GM19468 (cell line): Measurements from ENCODE around the gene DMD.

Source experiments
- ATAC-seq: cut with Tn5 transposase; IDR thresholded peaks from one replicate; pipeline ENCODE4 v1.9.1; 2021; ENCODE audit warnings: mild to moderate bottlenecking, moderate library complexity, moderate number of reproducible peaks; ENCODE audit not compliant: unreplicated experiment; ENCODE audit errors: extremely low read depth

DMD gene

DNA sequence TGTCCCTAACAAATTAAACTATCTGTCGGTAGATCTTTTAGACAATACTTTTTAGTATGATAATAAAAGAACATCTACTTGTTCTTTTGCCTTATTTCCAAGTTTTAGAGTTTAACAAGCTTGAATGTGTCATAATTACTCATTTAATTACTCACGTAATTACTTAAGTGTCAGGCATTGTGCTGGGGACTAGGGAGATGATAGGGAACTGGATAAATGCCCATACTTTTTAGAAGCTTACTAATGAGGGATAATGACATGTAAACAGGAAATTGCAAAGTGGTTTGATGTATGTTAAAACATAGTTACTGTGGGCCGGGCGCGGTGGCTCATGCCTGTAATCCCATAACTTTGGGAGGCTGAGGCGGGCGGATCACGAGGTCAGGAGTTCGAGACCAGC lies 158.3 kb downstream of the DMD start:
- no peak for ATAC-seq

DNA sequence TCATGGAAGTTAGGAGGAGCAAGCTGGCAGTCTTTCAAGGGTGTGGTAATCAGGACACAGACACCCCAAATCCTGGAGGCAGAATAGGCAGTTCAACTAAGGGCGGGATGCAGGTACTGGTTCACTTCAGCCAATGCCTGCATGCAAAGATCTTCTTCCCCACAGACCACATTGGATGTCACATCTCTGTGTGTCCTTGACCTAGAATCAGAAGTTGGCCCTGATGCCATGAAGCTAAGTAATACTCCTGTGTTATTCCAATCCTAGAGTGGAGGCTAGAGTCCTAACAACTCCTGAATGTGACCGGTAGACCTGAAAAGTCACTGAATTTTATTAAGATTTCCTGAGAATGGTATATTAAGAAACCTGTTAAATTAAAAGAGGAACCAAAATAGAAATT lies 165.5 kb downstream of the DMD start:
- no peak for ATAC-seq

DNA sequence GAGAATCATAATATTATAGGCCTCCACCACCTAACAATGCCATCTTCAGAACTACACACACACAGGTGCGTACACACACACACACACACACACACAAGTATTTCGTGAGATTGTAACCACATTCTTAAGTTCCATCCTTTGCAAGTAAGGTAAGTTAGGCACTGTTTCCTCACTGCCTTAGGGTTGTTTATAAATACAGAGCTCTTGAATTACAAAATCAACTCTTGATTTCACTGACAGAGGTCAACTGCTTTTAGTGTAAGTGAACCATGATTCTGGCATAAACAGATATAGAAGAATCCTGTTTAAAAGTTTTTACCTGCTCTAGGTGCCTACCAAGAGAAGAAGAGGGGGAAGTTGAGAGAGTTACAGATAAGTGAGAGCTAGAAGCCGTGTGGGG lies 166.1 kb downstream of the DMD start:
- ATAC-seq = no peak

- no peak for ATAC-seq
Measured at GRCh38 chrX:33041141-33041540, 170.2 kb downstream of the DMD start.

DNA sequence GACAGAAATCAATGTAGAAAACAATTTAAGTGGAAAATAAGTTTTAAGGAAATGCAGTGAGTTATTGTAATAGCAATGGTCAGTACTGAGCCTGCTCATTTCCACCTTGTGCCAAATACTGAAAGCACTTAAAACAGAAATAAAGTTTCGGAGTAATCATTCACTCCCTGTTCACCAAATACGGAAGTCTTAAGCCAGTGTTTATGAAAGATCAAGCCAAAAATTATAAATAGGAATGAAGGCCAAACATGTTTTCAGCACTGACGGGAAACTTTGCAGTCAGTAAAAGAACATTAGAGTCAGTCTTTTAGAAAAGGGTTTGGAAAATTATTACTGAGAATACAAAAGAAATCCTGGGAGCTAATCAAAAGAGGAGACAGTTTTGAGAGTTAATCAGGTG lies 178.6 kb downstream of the DMD start:
- ATAC-seq = no peak

- no peak for ATAC-seq
Measured at GRCh38 chrX:33014949-33015348, 196.4 kb downstream of the DMD start.

DNA sequence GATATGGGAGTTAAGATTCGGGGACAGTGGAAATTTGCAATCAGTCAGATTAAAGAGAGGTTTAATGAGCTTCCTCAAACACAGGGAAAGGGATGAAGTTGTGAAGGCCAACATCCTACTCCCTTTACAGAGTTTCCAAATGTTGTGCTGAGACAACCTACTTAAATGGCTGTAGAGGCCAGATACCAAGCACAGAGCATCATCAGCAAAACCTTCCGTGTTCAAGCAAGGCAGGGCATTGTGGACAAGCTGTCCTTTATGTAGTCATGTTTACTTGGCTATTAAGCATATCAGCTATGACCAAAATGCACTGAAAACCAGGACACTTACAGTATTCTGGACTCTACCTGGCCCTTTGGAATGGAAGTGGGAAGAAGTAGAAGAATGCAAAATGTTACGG lies 197.3 kb downstream of the DMD start:
- no peak for ATAC-seq

- no peak for ATAC-seq
Measured at GRCh38 chrX:33001107-33001506, 210.2 kb downstream of the DMD start.

DNA sequence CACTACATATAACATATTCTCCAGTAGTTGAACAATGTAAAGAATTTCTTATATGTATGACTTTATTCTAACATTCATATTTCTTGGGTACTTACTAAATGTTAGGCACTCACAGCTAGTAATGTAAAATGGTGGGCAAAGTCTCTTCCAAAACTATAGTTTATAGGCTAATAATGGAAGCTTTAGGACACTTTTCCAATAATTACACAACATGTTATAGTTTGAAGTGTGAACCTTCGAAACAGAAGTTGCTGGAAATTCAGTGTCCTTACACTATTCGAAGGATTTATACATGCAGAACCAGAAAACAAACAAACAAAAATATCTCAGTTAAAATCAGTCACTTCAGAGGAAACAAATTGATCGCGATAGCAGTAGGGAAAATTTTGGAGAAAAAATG lies 212.6 kb downstream of the DMD start:
- ATAC-seq = no peak

GRCh38 chrX:32995427-32995826 lies 215.9 kb downstream of the DMD start:
- ATAC-seq = no peak

DNA sequence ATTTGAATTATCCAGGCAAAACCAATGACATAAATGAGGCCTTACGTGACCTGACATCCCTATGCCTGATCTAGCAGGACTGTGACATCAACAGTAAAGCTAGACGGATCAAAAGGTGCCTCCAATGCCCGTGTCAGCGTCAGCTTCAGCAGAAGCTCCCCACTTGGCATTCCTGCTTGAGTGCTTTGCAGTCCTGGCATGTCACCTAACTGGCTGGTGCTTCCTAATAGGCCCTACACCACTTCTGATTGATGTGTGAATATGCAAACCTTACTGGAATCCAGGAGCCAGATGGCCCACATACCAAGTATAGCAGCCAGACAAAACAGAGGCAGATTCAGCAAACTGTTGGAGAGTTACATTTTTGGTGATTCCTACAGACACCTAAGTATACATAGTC lies 224.2 kb downstream of the DMD start:
- no peak for ATAC-seq

GRCh38 chrX:32985544-32985943 lies 225.8 kb downstream of the DMD start:
- no peak for ATAC-seq

GRCh38 chrX:32966821-32967355 lies 244.5 kb downstream of the DMD start:
- no peak for ATAC-seq

DNA sequence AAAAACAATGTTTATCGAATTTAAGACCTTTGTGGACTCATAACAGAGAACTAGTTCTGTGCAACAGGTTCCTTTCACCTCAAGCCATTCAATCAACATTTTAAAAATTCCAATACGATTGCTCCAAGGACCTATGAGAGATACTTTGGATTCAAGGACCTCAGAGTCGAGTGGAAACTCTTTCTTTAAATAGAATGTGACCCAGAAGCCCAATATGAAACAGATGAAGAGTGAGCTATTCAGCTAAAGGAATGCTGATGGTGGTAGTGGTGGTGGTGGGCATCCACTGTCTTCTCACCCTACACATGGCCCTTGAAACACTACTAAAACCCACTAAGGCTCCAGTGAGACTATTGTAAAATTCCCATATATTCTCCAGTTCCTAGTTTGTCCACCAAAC lies 257.2 kb downstream of the DMD start:
- no peak for ATAC-seq

DNA sequence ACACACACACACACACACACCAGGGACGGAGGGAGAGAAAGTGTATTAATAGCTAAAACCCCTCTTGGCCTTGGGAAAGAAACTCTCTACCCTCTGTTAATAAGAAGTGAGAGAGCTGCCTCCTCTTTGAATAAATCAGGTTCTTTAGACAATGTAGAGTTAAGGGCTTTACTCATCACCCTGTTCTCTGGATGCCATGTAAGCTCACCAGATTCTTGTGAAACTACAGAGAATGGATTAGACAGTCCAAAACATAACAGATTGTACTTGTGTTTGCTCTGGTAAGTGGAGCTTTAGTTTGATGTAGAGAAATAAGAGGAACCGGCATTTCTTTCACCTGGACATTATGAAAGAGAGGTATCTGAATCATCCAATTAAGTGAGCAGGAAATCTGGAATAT lies 263.2 kb downstream of the DMD start:
- no peak for ATAC-seq

DNA sequence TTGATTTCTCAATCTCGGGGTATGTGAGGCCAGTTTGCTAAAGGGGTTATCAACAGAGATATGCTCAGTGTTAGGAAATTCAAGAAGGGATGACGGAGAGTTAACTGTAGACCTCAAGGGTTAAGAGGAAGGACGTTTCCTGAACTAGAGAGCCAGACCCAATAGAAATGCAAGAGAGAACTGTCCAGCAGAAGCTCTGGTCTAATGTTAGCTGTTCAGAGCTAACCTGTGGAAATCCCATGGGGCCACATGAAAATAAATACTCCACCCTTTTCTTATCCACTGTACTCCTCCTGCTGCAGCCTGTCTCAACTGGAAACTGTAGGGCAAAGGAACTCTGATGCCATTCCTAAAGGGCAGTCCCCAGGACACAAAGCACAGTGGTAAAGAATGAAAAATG lies 274.3 kb downstream of the DMD start:
- ATAC-seq = no peak

GRCh38 chrX:32933548-32933947 lies 277.8 kb downstream of the DMD start:
- ATAC-seq = no peak

- ATAC-seq = no peak
Measured at GRCh38 chrX:32929040-32929439, 282.3 kb downstream of the DMD start.

- no peak for ATAC-seq
Measured at GRCh38 chrX:32896088-32896487, 315.3 kb downstream of the DMD start.

DNA sequence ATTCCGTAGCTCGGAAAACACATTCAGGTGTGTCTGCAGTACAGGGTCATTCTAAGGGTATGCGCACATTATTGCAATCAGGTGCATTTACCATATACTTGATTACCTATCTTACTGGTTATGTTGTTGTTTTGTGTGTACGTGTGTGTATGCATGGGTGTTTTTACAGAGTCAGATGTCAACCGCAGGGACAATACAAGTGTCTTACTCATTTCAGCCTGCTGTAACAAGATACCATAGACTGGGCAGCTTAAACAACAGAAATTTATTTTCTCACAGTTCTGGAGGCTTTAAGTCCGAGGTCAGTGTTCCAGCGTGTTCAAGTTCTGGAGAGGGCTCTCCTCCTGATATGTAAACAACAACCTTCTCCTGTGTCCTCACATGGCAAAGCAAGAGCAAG lies 316.7 kb downstream of the DMD start:
- ATAC-seq = no peak

- no peak for ATAC-seq
Measured at GRCh38 chrX:32893751-32894150, 317.6 kb downstream of the DMD start.

DNA sequence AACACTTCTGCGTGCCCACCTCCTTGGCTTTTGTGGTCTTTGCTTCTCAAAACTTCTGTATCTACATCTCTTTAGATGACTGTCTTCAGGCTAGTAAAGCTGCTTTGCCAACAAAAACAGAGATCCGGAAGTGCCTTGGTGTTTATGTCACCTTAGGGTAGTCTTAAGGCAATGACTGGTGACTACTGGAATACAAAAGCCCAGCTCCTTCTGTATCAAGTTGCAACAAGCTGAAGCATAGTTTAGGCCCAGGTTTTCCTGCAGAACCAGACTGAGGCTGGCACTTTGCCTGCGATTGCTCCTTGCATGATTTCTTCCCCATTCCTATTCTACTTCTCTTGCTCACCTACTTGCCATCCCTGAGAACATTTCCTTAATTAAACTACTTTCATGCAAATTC lies 333.8 kb downstream of the DMD start:
- ATAC-seq = no peak

DNA sequence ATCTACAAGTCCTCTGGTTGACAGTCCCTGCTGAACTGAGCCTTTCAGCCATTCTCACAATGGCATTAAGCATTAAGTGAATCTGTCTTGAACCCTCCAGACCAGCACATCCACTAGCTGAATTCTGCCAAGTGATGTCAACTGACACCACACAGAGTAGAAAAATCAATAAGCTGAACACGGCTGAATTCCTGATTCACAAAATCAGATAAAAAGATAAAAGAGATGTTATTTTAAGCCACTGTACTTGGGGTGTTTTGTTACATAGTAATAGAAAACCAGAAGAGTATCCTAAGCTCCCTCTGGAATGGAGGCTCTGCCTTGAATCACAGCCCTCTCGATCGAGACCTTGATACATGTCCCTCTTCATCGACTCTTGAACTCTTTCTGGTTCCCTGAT lies 336.5 kb downstream of the DMD start:
- no peak for ATAC-seq
